Right atrium auricular region (tissue), 2 donors: Measurements from ENCODE around the gene COMT. TPM values are rescaled to one million over a fixed set of nuclear protein-coding genes. Genes with fewer than 3 reads are reported as not detected.

ENCODE experiments used
- DNase-seq: peaks from one replicate; pipeline ENCODE4 v3.0.0-alpha.2; 2019; ENCODE audit warnings: low spot score
- H3K27ac ChIP-seq, 2 donors: fragments of 200-600 bp; sonication (generic); 1 replicate in 1 of 2; 2 replicates in 1 of 2; pipeline ENCODE4 v1.5.1; 2016 to 2019
- H3K27me3 ChIP-seq, 2 donors: fragments of 200-600 bp; sonication (generic); one replicate each; pipeline versions ENCODE4 v1.5.1 to v1.6.0; 2017 to 2019
- H3K36me3 ChIP-seq: fragments of 200-600 bp; sonication (generic); one replicate; pipeline ENCODE4 v1.5.1; 2016
- H3K4me1 ChIP-seq, 2 donors: fragments of 200-600 bp; sonication (generic); one replicate each; pipeline versions ENCODE4 v1.5.1 to v1.6.0; 2017 to 2019
- H3K4me3 ChIP-seq, 2 donors: fragments of 200-600 bp; sonication (generic); 1 replicate in 1 of 2; 2 replicates in 1 of 2; pipeline ENCODE4 v1.5.1; 2017 to 2019; ENCODE audit warnings: mild to moderate bottlenecking in 1 of 2, moderate library complexity in 1 of 2
- H3K9me3 ChIP-seq, 2 donors: fragments of 200-600 bp; sonication (generic); one replicate each; pipeline ENCODE4 v1.5.1; 2019
- total RNA-seq, 2 donors: library from RNA; depleted of rRNA; stranded (reverse); fragments of >200 nt; gene quantifications; one replicate each; pipeline ENCODE4 v1.1.0, GENCODE V29; 2016
- TF ChIP-seq, protein P1 (sequence below), 2 donors: fragments of 200-600 bp; sonication (generic); IDR thresholded peaks; one replicate each; pipeline ENCODE4 v1.5.1; 2019; ENCODE audit warnings: antibody characterized with exemption in 2 of 2

Gene COMT
- total RNA-seq, 2 donors from 2014 or later: 142 to 195 TPM

- peaks cover 33% of the 10 kb centered on the region for H3K36me3 ChIP-seq
- no peak overlapping the region for H3K27ac ChIP-seq
Measured at GRCh38 chr22:19911540-19912270, 29.9 kb upstream of the COMT start.

DNA sequence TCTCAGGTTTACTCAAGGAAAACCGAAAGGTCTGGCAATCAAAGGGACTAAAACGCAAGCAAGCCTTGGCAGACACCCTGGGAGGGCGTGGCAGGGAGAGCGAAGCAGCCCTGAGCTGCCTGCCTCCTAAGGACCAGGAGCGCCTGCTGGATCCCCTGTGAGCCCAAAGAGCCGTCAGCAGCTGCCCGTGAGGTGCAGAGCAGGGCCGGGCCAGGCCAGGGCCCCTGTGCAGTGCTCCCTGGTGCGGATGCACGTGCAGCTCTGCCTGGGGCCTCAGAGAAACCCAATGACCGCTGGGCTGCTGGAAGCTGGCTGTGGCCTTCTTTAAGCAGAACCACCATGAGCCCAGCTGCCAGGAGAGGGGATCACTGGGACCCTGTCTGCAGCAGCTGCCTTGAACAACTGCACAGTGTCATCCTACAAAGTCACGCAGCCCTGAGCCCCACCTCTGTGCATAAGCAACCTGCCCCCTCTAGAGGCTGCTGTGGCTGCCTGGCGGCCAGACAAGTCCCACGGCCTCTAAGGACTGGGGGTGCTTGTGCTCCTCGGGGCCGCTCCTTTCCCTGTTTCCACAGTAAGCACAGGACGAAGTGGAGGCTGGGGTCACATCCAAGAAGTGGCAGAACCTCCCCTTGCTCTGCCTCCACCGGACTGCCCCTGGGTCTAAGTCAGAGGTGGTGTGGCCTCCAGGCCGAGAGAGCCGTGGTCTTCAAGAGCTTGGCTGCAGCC, 29.1 kb upstream of the COMT start:
- H3K27me3 ChIP-seq: no peaks in the 10 kb centered on the region
- no peak overlapping the region for H3K27ac ChIP-seq
- no peak for DNase-seq
- no peaks in the 10 kb centered on the region for H3K4me1 ChIP-seq
- H3K36me3 ChIP-seq: peaks cover 40% of the 10 kb centered on the region
- no peaks in the 10 kb centered on the region for H3K9me3 ChIP-seq
- TF ChIP-seq, protein P1, sequence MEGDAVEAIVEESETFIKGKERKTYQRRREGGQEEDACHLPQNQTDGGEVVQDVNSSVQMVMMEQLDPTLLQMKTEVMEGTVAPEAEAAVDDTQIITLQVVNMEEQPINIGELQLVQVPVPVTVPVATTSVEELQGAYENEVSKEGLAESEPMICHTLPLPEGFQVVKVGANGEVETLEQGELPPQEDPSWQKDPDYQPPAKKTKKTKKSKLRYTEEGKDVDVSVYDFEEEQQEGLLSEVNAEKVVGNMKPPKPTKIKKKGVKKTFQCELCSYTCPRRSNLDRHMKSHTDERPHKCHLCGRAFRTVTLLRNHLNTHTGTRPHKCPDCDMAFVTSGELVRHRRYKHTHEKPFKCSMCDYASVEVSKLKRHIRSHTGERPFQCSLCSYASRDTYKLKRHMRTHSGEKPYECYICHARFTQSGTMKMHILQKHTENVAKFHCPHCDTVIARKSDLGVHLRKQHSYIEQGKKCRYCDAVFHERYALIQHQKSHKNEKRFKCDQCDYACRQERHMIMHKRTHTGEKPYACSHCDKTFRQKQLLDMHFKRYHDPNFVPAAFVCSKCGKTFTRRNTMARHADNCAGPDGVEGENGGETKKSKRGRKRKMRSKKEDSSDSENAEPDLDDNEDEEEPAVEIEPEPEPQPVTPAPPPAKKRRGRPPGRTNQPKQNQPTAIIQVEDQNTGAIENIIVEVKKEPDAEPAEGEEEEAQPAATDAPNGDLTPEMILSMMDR (IDR thresholded peaks at IDR 0.05): no peak
- no peak overlapping the region for H3K4me3 ChIP-seq

More at GRCh38 chr22:19911540-19912270, 29.9 kb upstream of the COMT start:
- Histone ChIP-seq H3K9me3 (no peaks in the 10 kb centered on the region), H3K27me3 (no peaks in the 10 kb centered on the region), H3K4me3 (no peak overlapping the region), H3K4me1 (no peaks in the 10 kb centered on the region)
- TF ChIP-seq, protein P1 (IDR thresholded peaks at IDR 0.05): no peak
- no peak for DNase-seq

DNA sequence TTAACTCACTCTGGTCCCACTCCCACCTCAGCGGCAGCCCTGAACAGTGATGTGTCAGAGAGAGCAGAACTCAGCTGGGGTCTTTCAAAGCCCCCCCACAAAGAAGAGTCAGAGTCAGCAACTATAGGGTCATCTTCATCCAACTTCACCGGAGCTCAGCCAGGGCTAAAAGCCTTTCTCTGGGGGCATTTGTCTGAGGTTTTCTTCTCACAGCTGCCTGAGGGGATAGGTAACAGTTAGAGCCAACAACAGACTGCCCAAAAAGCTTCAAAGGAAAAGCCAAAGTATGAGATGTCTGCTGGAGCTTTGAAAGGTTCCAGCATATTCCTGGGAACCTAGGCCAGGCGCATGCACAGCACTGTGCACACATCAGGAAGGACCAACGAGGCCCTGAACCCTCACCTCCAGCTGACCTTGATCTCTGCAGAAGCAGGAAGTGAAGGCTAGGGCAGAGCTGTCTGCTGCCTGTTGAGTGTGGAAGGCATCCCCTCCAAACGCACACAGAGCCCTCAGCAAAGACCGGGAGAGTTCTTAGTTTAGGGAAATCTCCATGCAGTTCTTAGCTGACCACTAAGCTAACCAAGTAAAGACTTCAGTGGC, 28.1 kb upstream of the COMT start:
- no peak for DNase-seq
- Histone ChIP-seq H3K27me3 (no peaks in the 10 kb centered on the region), H3K4me1 (no peaks in the 10 kb centered on the region), H3K36me3 (peaks cover 50% of the 10 kb centered on the region), H3K9me3 (no peaks in the 10 kb centered on the region), H3K4me3 (no peak overlapping the region), H3K27ac (no peak overlapping the region)
- TF ChIP-seq, protein P1 (IDR thresholded peaks at IDR 0.05): no peak

GRCh38 chr22:19914201-19914943, 27.2 kb upstream of the COMT start:
- Histone ChIP-seq H3K27me3 (no peaks in the 10 kb centered on the region), H3K9me3 (no peaks in the 10 kb centered on the region), H3K4me3 (no peak overlapping the region), H3K4me1 (no peaks in the 10 kb centered on the region), H3K27ac (no peak overlapping the region), H3K36me3 (peaks cover 55% of the 10 kb centered on the region)
- DNase-seq: no peak
- TF ChIP-seq, protein P1 (IDR thresholded peaks at IDR 0.05): no peak

- H3K36me3 ChIP-seq: peaks cover 55% of the 10 kb centered on the region
- H3K4me1 ChIP-seq: no peaks in the 10 kb centered on the region
- H3K9me3 ChIP-seq: no peaks in the 10 kb centered on the region
- no peak overlapping the region for H3K27ac ChIP-seq
- no peaks in the 10 kb centered on the region for H3K27me3 ChIP-seq
- DNase-seq: no peak
- TF ChIP-seq, protein P1 (IDR thresholded peaks at IDR 0.05): no peak
- no peak overlapping the region for H3K4me3 ChIP-seq
Measured at GRCh38 chr22:19915287-19915954, 26.2 kb upstream of the COMT start.
